Hematopoietic multipotent progenitor cell treated with erythropoietin and hydrocortisone succinate and interleukin-3 and kit ligand, for 17 days (in vitro differentiated cells): ENCODE results near the gene RHBDD1.

Source experiments
- DNase-seq: peaks from one replicate; pipeline ENCODE4 v3.0.0-alpha.2; 2015; ENCODE audit warnings: low spot score

RHBDD1 gene

DNA sequence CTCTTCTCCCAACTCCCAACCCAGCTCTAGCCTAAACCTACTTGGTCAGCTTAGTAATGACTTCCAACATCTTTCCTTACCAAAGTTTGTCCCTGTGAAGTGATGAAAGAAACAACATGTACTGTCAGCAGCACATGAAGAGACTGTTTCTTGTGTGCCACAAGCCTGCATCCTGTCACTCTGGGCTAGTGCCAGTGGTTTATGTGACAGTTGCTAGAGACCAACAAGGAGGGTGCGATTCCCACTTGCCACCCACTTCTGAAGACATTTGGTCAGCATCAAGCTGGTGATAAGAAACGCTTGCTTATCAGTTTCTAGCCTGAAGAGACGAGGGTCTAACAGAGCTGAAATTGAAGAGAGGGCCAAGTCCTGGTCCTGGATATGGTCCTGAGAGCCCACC, 195.5 kb downstream of the RHBDD1 start:
- DNase-seq = no peak

DNA sequence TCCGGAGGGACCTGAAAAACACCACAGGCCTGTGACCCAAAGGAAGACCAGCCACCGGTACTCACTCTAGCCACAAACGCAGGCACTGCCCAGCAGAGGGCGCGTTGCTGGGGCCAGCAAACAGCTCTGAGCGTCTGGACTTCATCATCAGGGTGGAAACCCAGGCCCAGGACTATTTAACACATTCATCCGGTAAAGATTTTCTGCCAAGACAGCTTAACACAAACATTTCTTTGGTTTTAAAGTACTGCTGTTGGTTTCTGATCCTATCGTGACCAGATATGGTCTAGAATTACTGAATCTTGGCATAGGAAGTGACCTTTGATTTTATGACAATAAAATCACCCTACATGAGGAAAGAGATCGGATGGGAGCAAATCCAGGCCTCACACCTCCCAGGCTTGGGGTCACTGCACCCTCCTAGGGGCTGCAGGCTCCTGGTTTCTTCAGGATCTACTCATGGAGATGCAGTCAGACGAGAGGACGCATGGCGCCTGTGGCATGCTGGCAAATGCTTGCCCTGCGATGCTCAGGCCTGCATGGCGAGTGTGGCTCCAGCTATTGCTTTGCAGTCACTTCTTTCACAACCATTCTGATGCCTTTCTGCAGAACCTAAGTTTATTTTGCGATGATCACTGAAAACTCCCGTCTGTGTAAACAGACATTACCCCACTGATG, 197.8 kb downstream of the RHBDD1 start:
- DNase-seq = peak; percentile 10

DNA sequence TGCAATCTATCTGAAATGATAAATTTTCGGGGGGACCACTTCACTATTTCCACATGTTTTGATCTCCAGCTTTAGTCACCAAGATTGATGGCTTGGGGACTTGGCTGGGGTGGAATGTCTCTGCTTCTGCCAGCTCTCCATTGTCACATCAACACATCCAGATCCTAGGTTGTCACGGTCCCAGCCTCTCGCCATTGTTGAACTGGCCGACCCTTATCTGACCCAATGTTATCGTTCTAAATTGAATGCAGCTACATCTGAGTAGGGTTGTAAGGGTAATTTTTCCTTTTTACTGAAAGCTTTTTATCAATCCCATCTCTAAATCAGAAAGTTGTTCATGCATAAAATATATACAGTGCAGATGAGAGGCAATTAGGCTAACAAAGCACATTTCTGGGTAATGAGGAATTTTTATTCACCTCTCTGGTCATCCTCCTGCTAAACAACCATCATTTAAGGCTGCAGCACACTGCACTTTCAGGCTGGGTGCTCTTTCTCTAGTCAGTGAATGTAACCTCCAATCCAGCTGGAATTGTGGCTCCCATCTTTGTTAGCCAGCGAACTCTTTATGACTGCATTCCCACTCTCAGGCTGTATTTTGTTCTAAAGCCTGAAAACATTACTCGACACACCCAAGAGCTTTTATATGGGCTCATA, 200.0 kb downstream of the RHBDD1 start:
- DNase-seq = no peak

- no peak for DNase-seq
Measured at GRCh38 chr2:227036527-227036926, 200.7 kb downstream of the RHBDD1 start.

DNA sequence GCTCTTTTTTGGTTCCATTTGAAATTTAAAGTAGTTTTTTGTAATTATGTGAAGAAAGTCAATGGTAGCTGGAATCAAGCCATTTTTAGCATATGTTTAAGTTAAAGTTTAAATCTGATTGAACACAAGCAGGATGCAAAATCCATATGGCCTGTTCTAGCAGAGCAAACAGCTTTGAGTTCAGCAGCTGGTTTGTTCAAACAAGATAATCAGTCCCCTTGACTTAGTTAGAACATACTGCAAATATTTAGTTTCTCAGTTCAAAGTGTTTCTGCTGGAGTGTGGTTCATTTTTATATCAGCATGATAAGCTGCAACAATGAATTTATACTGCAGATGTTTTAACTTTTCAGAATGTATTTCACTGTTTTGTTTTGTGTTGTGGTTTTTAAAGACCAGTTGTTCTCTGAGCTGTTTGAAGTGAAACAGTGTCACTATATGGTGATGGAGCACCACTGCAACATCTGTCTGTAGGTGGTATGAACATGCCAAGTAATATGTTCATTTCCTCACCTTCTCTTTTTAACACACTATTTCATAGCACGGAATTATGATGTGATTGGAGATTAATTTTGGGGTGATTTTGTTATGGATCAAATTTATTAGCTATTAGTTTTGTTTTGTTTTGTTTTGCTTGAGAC, 202.8 kb downstream of the RHBDD1 start:
- no peak for DNase-seq

DNA sequence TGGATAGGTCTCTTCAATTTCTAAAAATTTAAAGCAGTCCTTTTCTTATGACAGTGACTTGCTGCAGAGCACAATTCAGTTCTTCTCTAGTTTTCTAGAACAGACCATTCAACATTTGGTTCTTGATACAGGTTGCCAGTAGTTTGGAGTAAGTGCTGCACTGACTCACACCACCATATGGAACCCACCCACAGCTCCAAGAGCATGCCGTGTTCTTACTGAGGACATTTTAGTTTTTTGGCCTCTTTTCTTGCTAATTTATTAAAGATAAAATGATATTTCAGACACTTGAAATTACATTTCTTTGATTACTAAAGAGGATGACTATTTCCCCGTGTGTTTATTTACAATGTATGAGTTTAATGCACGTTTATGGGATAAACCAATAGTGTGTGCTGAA, 208.1 kb downstream of the RHBDD1 start:
- no peak for DNase-seq
